MM.1S (cell line): ENCODE results near the gene THSD7B.

Experiments
- DNase-seq: peaks from one replicate; pipeline ENCODE4 v3.0.0-alpha.2; 2015
- H2AFZ ChIP-seq: fragments of 300-600 bp; sonication (generic); 2 replicates; pipeline ENCODE4 v1.6.0; 2016; ENCODE audit warnings: antibody characterized with exemption, low read length
- H3F3A ChIP-seq: fragments of 300-600 bp; sonication (generic); 2 replicates; pipeline ENCODE4 v1.6.1; 2016; ENCODE audit warnings: mild to moderate bottlenecking, antibody characterized with exemption, low read length, moderate library complexity, mixed read lengths; ENCODE audit not compliant: insufficient read depth
- H3K27ac ChIP-seq: fragments of 300-600 bp; sonication (generic); 2 replicates; pipeline ENCODE4 v1.5.1; 2016; ENCODE audit warnings: mild to moderate bottlenecking, low read length
- H3K27me3 ChIP-seq: fragments of 300-600 bp; sonication (generic); replicated peaks from 2 replicates; pipeline ENCODE4 v1.6.0; 2016; ENCODE audit warnings: low read length; ENCODE audit not compliant: insufficient read depth
- H3K36me3 ChIP-seq: fragments of 300-600 bp; sonication (generic); replicated peaks from 2 replicates; pipeline ENCODE4 v1.6.1; 2016; ENCODE audit warnings: mild to moderate bottlenecking, low read length, mixed read lengths; ENCODE audit not compliant: insufficient read depth
- H3K4me1 ChIP-seq: fragments of 300-600 bp; sonication (generic); 2 replicates; pipeline ENCODE4 v1.6.1; 2016; ENCODE audit warnings: low read length, mixed read lengths
- H3K4me2 ChIP-seq: fragments of 300-600 bp; sonication (generic); 2 replicates; pipeline ENCODE4 v1.6.0; 2016; ENCODE audit warnings: low read depth, low read length
- H3K4me3 ChIP-seq: fragments of 300-600 bp; sonication (generic); 2 replicates; pipeline ENCODE4 v1.5.1; 2016; ENCODE audit warnings: low read length, mixed read lengths
- H3K79me2 ChIP-seq: fragments of 300-600 bp; sonication (generic); 2 replicates; pipeline ENCODE4 v1.6.1; 2016; ENCODE audit warnings: mixed run types, low read length, mixed read lengths
- H3K9ac ChIP-seq: fragments of 300-600 bp; sonication (generic); 2 replicates; pipeline ENCODE4 v1.6.1; 2016; ENCODE audit warnings: low read length, mixed read lengths
- H3K9me2 ChIP-seq: fragments of 300-600 bp; sonication (generic); replicated peaks from 2 replicates; pipeline ENCODE4 v1.6.1; 2016; ENCODE audit warnings: mild to moderate bottlenecking, low read length, mixed read lengths; ENCODE audit not compliant: insufficient read depth
- H3K9me3 ChIP-seq: fragments of 300-600 bp; sonication (generic); replicated peaks from 2 replicates; pipeline ENCODE4 v1.6.1; 2016; ENCODE audit warnings: mild to moderate bottlenecking, low read length, mixed read lengths; ENCODE audit not compliant: insufficient read depth
- H4K20me1 ChIP-seq: fragments of 300-600 bp; sonication (generic); 2 replicates; pipeline ENCODE4 v1.6.1; 2016; ENCODE audit warnings: mild to moderate bottlenecking, low read length, moderate library complexity, mixed read lengths; ENCODE audit not compliant: insufficient read depth
- CTCF ChIP-seq: fragments of 300-600 bp; sonication (generic); IDR thresholded peaks from 2 replicates; pipeline ENCODE4 v1.5.1; 2016; ENCODE audit warnings: antibody characterized with exemption, low read length, mixed read lengths
- EZH2 ChIP-seq: fragments of 300-600 bp; sonication (generic); optimal IDR thresholded peaks from 2 replicates; pipeline ENCODE3; 2017; ENCODE audit warnings: low read depth, mild to moderate bottlenecking, antibody characterized with exemption, low read length, mixed read lengths
- EZH2phosphoT487 ChIP-seq: fragments of 300-600 bp; sonication (generic); IDR thresholded peaks from 2 replicates; pipeline ENCODE4 v1.6.1; 2018; ENCODE audit warnings: antibody characterized with exemption, low read length

Gene THSD7B

GRCh38 chr2:137020452-137021196 is 255.3 kb downstream of the THSD7B start:
- no peak overlapping the region for H2AFZ ChIP-seq
- no peak for TF ChIP-seq CTCF
- no peak for TF ChIP-seq EZH2
- TF ChIP-seq EZH2phosphoT487: no peak
- no peak overlapping the region for H3K4me2 ChIP-seq
- no peaks in the 10 kb centered on the region for H3K4me1 ChIP-seq
- no peaks in the 10 kb centered on the region for H3K36me3 ChIP-seq
- H4K20me1 ChIP-seq: no peaks in the 10 kb centered on the region
- H3K9me3 ChIP-seq: no peaks in the 10 kb centered on the region
- no peak for DNase-seq
- H3F3A ChIP-seq: no peaks in the 10 kb centered on the region
- H3K27ac ChIP-seq: no peak overlapping the region
- H3K9ac ChIP-seq: no peak overlapping the region
- H3K4me3 ChIP-seq: no peak overlapping the region
- H3K79me2 ChIP-seq: no peaks in the 10 kb centered on the region
- H3K27me3 ChIP-seq: no peaks in the 10 kb centered on the region
- H3K9me2 ChIP-seq: no peaks in the 10 kb centered on the region

- Histone ChIP-seq H3K9me2 (no peaks in the 10 kb centered on the region), H3K4me1 (no peaks in the 10 kb centered on the region), H3K9ac (no peak overlapping the region), H3K27ac (no peak overlapping the region), H3K27me3 (no peaks in the 10 kb centered on the region), H3K36me3 (no peaks in the 10 kb centered on the region), H3K79me2 (no peaks in the 10 kb centered on the region), H4K20me1 (no peaks in the 10 kb centered on the region), H3K9me3 (no peaks in the 10 kb centered on the region), H3F3A (no peaks in the 10 kb centered on the region), H3K4me3 (no peak overlapping the region), H3K4me2 (no peak overlapping the region), H2AFZ (no peak overlapping the region)
- TF ChIP-seq EZH2 (no peak), EZH2phosphoT487 (no peak), CTCF (no peak)
- DNase-seq: no peak
Observed at GRCh38 chr2:137021763-137022162, 256.4 kb downstream of the THSD7B start.

- no peaks in the 10 kb centered on the region for H3F3A ChIP-seq
- DNase-seq: no peak
- H3K9ac ChIP-seq: no peak overlapping the region
- no peaks in the 10 kb centered on the region for H3K9me2 ChIP-seq
- H3K4me3 ChIP-seq: no peak overlapping the region
- no peak overlapping the region for H2AFZ ChIP-seq
- H3K27ac ChIP-seq: no peak overlapping the region
- TF ChIP-seq CTCF (no peak), EZH2 (no peak)
- H3K4me1 ChIP-seq: no peaks in the 10 kb centered on the region
- no peaks in the 10 kb centered on the region for H3K27me3 ChIP-seq
- no peaks in the 10 kb centered on the region for H3K9me3 ChIP-seq
- no peaks in the 10 kb centered on the region for H3K79me2 ChIP-seq
- H3K4me2 ChIP-seq: no peak overlapping the region
- H3K36me3 ChIP-seq: no peaks in the 10 kb centered on the region
- no peaks in the 10 kb centered on the region for H4K20me1 ChIP-seq
Observed at GRCh38 chr2:137023205-137023604, 257.9 kb downstream of the THSD7B start.
